NB4 (cell line): ENCODE results near the gene FZD7.

Source experiments
- DNase-seq: peaks from one replicate; pipeline ENCODE4 v3.0.0; 2010; ENCODE audit warnings: low read depth
- H3K4me3 ChIP-seq: one replicate; pipeline ENCODE4 v1.5.1; 2011; ENCODE audit warnings: mild to moderate bottlenecking, low read depth, low read length, moderate library complexity
- MYC ChIP-seq: IDR thresholded peaks from 2 replicates; pipeline ENCODE4 v1.6.1; 2011; ENCODE audit warnings: low read depth, low read length
- POLR2A ChIP-seq: IDR thresholded peaks from 2 replicates; pipeline ENCODE4 v1.6.1; 2011; ENCODE audit warnings: mild to moderate bottlenecking; ENCODE audit not compliant: insufficient read length; ENCODE audit errors: extremely low read depth
- TF ChIP-seq, protein P1 (sequence below): IDR thresholded peaks from one replicate; pipeline ENCODE4 v1.5.1; 2012; ENCODE audit warnings: low read depth, low read length
- TF ChIP-seq, protein P2 (sequence below): IDR thresholded peaks from 2 replicates; pipeline ENCODE4 v1.6.1; 2011; ENCODE audit warnings: low read depth, low read length

Gene FZD7

DNA sequence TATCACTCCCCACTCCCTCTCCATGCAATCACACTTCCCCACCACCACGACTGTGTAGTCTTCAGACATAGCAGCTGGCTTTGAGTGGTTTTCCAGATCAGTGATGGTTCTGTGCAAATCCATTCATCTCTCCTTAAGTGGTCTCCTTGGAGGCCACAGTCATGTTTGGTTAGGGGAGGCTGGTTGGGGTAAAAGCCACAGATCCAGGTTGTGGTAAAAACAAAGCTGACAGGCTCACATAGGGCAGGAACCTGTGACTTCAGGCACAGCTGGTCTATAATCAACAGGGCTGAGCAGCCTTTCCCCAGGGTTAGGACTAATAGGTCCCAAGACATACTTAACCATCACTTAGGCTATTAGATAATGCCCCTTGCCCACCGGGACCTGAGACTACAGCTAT is 46.2 kb upstream of the FZD7 start:
- TF ChIP-seq, protein P1, sequence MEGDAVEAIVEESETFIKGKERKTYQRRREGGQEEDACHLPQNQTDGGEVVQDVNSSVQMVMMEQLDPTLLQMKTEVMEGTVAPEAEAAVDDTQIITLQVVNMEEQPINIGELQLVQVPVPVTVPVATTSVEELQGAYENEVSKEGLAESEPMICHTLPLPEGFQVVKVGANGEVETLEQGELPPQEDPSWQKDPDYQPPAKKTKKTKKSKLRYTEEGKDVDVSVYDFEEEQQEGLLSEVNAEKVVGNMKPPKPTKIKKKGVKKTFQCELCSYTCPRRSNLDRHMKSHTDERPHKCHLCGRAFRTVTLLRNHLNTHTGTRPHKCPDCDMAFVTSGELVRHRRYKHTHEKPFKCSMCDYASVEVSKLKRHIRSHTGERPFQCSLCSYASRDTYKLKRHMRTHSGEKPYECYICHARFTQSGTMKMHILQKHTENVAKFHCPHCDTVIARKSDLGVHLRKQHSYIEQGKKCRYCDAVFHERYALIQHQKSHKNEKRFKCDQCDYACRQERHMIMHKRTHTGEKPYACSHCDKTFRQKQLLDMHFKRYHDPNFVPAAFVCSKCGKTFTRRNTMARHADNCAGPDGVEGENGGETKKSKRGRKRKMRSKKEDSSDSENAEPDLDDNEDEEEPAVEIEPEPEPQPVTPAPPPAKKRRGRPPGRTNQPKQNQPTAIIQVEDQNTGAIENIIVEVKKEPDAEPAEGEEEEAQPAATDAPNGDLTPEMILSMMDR, result no peak
- TF ChIP-seq, protein P2, sequence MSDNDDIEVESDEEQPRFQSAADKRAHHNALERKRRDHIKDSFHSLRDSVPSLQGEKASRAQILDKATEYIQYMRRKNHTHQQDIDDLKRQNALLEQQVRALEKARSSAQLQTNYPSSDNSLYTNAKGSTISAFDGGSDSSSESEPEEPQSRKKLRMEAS, result no peak
- no peak for TF ChIP-seq POLR2A
- DNase-seq, result no peak
- no peak overlapping the region for H3K4me3 ChIP-seq

DNA sequence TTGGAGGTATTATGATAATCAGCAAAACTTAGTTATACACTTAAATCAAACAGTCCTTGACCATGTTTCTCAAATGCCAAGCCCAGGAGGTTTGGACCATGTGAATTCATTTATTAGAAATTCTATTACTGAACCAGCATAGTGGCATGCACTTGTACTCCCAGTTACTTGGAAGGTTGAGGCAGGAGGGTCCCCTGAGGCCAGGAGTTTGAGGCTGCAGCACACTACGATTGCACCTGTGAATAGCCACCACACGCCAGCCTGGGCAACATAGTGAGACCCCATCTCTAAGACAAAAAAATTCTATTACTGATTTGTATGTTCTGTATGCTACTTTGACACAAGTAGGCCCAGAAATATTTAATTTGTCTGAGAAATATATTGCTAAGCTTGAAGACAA is 43.6 kb upstream of the FZD7 start:
- no peak for DNase-seq

GRCh38 chr2:201992960-201993359 is 40.7 kb upstream of the FZD7 start:
- no peak overlapping the region for H3K4me3 ChIP-seq
- TF ChIP-seq MYC (no peak), POLR2A (no peak)
- TF ChIP-seq, protein P1, result no peak
- TF ChIP-seq, protein P2, result no peak
- DNase-seq, result no peak

More for the DNA sequence above, 43.6 kb upstream of the FZD7 start:
- H3K4me3 ChIP-seq, result no peak overlapping the region
- no peak for TF ChIP-seq MYC
- TF ChIP-seq, protein P1, result no peak
- TF ChIP-seq, protein P2, result no peak
- TF ChIP-seq POLR2A, result no peak

- TF ChIP-seq, protein P1, result no peak
- TF ChIP-seq, protein P2, result no peak
- no peak for TF ChIP-seq MYC
- no peak for TF ChIP-seq POLR2A
- no peak overlapping the region for H3K4me3 ChIP-seq
- no peak for DNase-seq
These were observed 38.5 kb upstream of the FZD7 start for GRCh38 chr2:201994973-201995638.

DNA sequence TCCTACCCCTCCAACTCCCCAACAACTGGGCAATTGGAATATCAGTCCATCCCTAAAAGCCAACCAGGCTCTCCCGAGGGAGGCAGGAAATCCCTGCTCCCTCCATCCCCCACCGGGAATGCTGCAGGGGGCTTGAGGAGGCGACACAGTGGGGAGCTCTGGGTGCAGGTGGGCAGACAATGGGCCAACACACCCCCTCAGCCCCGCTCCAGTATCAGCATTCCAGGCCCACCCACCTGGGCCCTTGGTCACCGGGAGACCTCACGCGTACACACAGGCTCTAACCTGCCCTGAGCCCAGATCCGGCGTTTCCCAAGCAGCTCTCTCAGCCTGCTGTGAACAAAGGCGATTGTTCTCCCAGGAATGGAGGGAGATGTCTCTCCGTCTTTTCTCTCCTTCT is 37.6 kb upstream of the FZD7 start:
- no peak overlapping the region for H3K4me3 ChIP-seq
- TF ChIP-seq, protein P1, result no peak
- TF ChIP-seq, protein P2, result no peak
- TF ChIP-seq MYC, result no peak
- no peak for TF ChIP-seq POLR2A
- DNase-seq, result no peak
